Fibroblast of lung (primary cell): ENCODE results near the gene RAG2.

Experiments used
- EZH2 ChIP-seq: IDR thresholded peaks from 2 replicates; pipeline ENCODE4 v1.5.1; 2012; ENCODE audit warnings: low read length, control low read depth, mild to moderate bottlenecking; ENCODE audit errors: missing control alignments
- TF ChIP-seq, protein P1 (sequence below), 2 donors: IDR thresholded peaks in 1 of 2; conservative IDR thresholded peaks in 1 of 2; 1 replicate in 1 of 2; 2 replicates in 1 of 2; pipeline ENCODE4 v1.5.1; 2011 to 2012; ENCODE audit warnings: low read length in 2 of 2, control low read depth in 1 of 2, inconsistent platforms in 1 of 2, low read depth in 1 of 2, mild to moderate bottlenecking in 1 of 2

DNA sequence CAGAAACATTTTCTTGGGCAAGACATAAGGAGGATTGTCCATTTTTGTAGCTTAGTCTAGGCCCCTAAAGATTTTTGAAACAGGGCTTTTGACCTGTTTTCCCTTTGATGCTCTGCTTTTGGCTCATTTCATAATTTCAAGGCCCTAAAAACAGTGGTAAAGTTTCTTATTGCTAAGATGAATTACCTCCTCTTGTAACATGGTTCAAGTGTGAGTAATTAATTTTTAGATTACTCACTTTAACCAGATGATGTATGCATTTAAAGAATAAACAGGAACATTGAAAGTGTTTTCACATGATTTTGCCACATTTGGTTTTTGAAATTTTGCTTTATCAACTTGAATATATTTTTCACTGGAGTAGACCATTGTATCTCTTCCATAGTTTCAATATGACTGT, 1.2 kb downstream of the RAG2 start:
- TF ChIP-seq, protein P1, sequence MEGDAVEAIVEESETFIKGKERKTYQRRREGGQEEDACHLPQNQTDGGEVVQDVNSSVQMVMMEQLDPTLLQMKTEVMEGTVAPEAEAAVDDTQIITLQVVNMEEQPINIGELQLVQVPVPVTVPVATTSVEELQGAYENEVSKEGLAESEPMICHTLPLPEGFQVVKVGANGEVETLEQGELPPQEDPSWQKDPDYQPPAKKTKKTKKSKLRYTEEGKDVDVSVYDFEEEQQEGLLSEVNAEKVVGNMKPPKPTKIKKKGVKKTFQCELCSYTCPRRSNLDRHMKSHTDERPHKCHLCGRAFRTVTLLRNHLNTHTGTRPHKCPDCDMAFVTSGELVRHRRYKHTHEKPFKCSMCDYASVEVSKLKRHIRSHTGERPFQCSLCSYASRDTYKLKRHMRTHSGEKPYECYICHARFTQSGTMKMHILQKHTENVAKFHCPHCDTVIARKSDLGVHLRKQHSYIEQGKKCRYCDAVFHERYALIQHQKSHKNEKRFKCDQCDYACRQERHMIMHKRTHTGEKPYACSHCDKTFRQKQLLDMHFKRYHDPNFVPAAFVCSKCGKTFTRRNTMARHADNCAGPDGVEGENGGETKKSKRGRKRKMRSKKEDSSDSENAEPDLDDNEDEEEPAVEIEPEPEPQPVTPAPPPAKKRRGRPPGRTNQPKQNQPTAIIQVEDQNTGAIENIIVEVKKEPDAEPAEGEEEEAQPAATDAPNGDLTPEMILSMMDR (conservative IDR thresholded peaks at IDR 0.05 in 1 of 2, IDR thresholded peaks at IDR 0.05 in 1 of 2; ENCODE audit: low read depth in 1 of 2, low read length in 2 of 2), result no peak
- no peak for TF ChIP-seq EZH2
